Vagina (tissue), 2 donors: Measurements from ENCODE around the gene UMODL1.

Source experiments
- POLR2A ChIP-seq, 2 donors: fragments of 450-650 bp; IDR thresholded peaks; one replicate each; pipeline ENCODE4 v1.6.1; 2017; ENCODE audit warnings: antibody characterized with exemption in 2 of 2, mild to moderate bottlenecking in 2 of 2, moderate library complexity in 2 of 2
- POLR2AphosphoS5 ChIP-seq, 2 donors: sonication (generic); formaldehyde crosslinking; IDR thresholded peaks; one replicate each; pipeline ENCODE4 v1.9.0; 2017; ENCODE audit warnings: antibody characterized with exemption in 2 of 2, mild to moderate bottlenecking in 2 of 2, low read depth in 1 of 2; ENCODE audit not compliant: insufficient read depth in 1 of 2
- TF ChIP-seq, protein P1 (sequence below), 3 experiments: fragments of 450-650 bp in 2 of 3; fragments of 200-600 bp in 1 of 3; sonication (generic) in 1 of 3; IDR thresholded peaks; one replicate each; pipeline ENCODE4 v1.5.1; 2017 to 2019; ENCODE audit warnings: antibody characterized with exemption in 3 of 3, mild to moderate bottlenecking in 2 of 3, moderate library complexity in 2 of 3

DNA sequence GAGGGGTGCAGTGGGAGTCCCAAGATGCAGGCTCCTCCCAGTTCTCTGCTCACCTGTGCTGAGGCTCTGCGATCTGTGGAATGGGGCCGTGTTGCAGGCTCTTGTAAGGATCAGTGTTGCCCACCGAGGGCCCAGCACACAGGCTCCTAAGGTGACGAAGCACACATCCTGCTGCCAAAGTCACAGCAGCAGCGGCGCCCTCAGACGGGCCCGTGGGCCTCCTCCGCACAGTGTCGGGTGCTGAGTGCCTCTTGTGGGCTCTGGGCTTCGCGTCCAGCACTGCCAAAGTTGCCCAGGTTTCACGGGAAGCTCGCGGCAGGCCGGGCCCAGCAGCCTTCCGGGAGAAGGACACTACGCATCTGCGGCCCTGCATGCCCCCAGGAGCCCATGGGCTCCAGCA, 75.7 kb downstream of the UMODL1 start:
- TF ChIP-seq, protein P1, sequence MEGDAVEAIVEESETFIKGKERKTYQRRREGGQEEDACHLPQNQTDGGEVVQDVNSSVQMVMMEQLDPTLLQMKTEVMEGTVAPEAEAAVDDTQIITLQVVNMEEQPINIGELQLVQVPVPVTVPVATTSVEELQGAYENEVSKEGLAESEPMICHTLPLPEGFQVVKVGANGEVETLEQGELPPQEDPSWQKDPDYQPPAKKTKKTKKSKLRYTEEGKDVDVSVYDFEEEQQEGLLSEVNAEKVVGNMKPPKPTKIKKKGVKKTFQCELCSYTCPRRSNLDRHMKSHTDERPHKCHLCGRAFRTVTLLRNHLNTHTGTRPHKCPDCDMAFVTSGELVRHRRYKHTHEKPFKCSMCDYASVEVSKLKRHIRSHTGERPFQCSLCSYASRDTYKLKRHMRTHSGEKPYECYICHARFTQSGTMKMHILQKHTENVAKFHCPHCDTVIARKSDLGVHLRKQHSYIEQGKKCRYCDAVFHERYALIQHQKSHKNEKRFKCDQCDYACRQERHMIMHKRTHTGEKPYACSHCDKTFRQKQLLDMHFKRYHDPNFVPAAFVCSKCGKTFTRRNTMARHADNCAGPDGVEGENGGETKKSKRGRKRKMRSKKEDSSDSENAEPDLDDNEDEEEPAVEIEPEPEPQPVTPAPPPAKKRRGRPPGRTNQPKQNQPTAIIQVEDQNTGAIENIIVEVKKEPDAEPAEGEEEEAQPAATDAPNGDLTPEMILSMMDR (IDR thresholded peaks at IDR 0.05), result no peak
- TF ChIP-seq POLR2A (IDR thresholded peaks at IDR 0.05) (no peak), POLR2AphosphoS5 (IDR thresholded peaks at IDR 0.05; ENCODE audit: insufficient read depth in 1 of 2, low read depth in 1 of 2) (no peak)
